Measurements from ENCODE around the gene CORO2B. TPM values are rescaled to one million over a fixed set of nuclear protein-coding genes. Genes with fewer than 3 reads are reported as not detected.
A peak's percentile ranks its signal among the peaks of the same experiment; 100 is the strongest.

CORO2B gene
- total and polyA plus RNA-seq, 9 of the 15 experiments (the other 6 are each of a cell fraction or from before 2014, with no cell fraction given) = not detected

- H3K79me2 ChIP-seq (ENCODE audit: control insufficient read depth, insufficient read depth, low read length) = no peaks in the 10 kb centered on the region
- H3K9ac ChIP-seq (ENCODE audit: insufficient read depth in 1 of 2, low read depth in 2 of 2, low read length in 2 of 2) = no peak overlapping the region
- ChIA-PET POLR2A (interaction anchor here (0.6 to 1.2 kb wide), 2 partner anchors 33 to 145 kb away, joined by 3 read pairs; no protein-coding TSS in a partner anchor), CTCF (ENCODE audit: low intra/inter-chr PET ratio) (interaction anchor here (0.6 to 2.0 kb wide), 3 partner anchors 23 to 144 kb away, joined by 3 to 23 read pairs (median 3); no protein-coding TSS in a partner anchor)
- no peaks in the 10 kb centered on the region for H3K36me3 ChIP-seq (ENCODE audit: control insufficient read depth, insufficient read depth, low read length)
- H3K4me2 ChIP-seq (ENCODE audit: insufficient read depth, low read length) = no peak overlapping the region
- TF ChIP-seq ZSCAN29 (IDR thresholded peaks at IDR 0.05) (no peak), ZNF778 (CRISPR knock-in tag; IDR thresholded peaks at IDR 0.05) (no peak), MCM5 (IDR thresholded peaks at IDR 0.05; ENCODE audit: low read depth) (no peak), ZNF707 (CRISPR knock-in tag; conservative IDR thresholded peaks at IDR 0.05) (no peak), SMAD3 (CRISPR knock-in tag; conservative IDR thresholded peaks at IDR 0.05) (no peak), CEBPG (CRISPR knock-in tag; IDR thresholded peaks at IDR 0.05) (no peak), CEBPG (tag; conservative IDR thresholded peaks at IDR 0.05 in 1 of 2, IDR thresholded peaks at IDR 0.05 in 1 of 2) (no peak), ESRRB (CRISPR knock-in tag; IDR thresholded peaks at IDR 0.05; ENCODE audit: borderline replicate concordance) (no peak)
- no peaks in the 10 kb centered on the region for H3K9me1 ChIP-seq (ENCODE audit: control insufficient read depth, insufficient read depth, low read length)
- H3K27ac ChIP-seq (ENCODE audit: extremely low read depth, low read depth, low read length) = no peak overlapping the region
- no peak overlapping the region for H2AFZ ChIP-seq (ENCODE audit: low read depth, low read length)
- no peak overlapping the region for H3K4me3 ChIP-seq
- no peak for FAIRE-seq
- DNase-seq (ENCODE audit: extremely low read depth in 1 of 4, low spot score in 3 of 4) = peak in 1 of 4 experiments; percentile 18
- no peak for ATAC-seq
- in situ Hi-C loops (cut with MboI) = loop anchor here (5.0 kb wide), 1 partner anchor 146 kb away; no protein-coding TSS in a partner anchor
- 3% methylated on average over 14 of the region's 15 CpGs for WGBS (ENCODE audit: insufficient coverage, low coverage, missing lambda C conversion rate)
- H3K9me3 ChIP-seq (replicated peaks; ENCODE audit: control insufficient read depth, insufficient read depth, low read depth, low read length) = no peaks in the 10 kb centered on the region
- peaks cover 5% of the 10 kb centered on the region for H4K20me1 ChIP-seq (replicated peaks; ENCODE audit: control insufficient read depth, insufficient read depth, low read length)
- H3K4me1 ChIP-seq (replicated peaks in 1 of 2; ENCODE audit: control insufficient read depth in 2 of 2, insufficient read depth in 2 of 2, low read length in 2 of 2) = peaks cover 5 to 7% of the 10 kb centered on the region in 2 experiments; a peak in 4 of 5 replicates
- H3K27me3 ChIP-seq (ENCODE audit: control insufficient read depth in 2 of 2, insufficient read depth in 2 of 2, low read length in 2 of 2) = peaks cover 20 to 54% of the 10 kb centered on the region in 2 experiments; a peak in 4 of 5 replicates
- no TSS peak for BruUV-seq (replicated peaks)
- intact Hi-C loops (cut with micrococcal nuclease) = loop anchor here (1.0 to 10.0 kb wide), 2 partner anchors 144 to 176 kb away; no protein-coding TSS in a partner anchor
Observed at GRCh38 chr15:68730976-68731897, 152.4 kb downstream of the CORO2B start.

Data from K562 (cell line).